Cardiac muscle cell (in vitro differentiated cells and primary cell): Measurements from ENCODE around the gene LIPG. TPM values are rescaled to one million over a fixed set of nuclear protein-coding genes. Genes with fewer than 3 reads are reported as not detected.
"Not testable (repeated sequence)": the region's sequence is repeated elsewhere in the genome, so short reads cannot be mapped to it uniquely, and the experiment has no call there.

Source experiments
- DNase-seq, 2 donors: peaks; one replicate each; pipeline versions ENCODE4 v3.0.0 to v3.0.0-alpha.2; 2010 to 2017; ENCODE audit warnings: low read depth in 1 of 2, low spot score in 1 of 2
- H3K27ac ChIP-seq: fragments of 200-600 bp; sonication (generic); 2 replicates; pipeline ENCODE4 v1.5.1; 2016
- H3K27me3 ChIP-seq: fragments of 200-600 bp; sonication (generic); 2 replicates; pipeline ENCODE4 v1.6.0; 2016; ENCODE audit warnings: control low read depth
- H3K36me3 ChIP-seq: fragments of 200-600 bp; sonication (generic); 2 replicates; pipeline ENCODE4 v1.5.1; 2016; ENCODE audit warnings: control low read depth
- H3K4me1 ChIP-seq: fragments of 200-600 bp; sonication (generic); 2 replicates; pipeline ENCODE4 v1.8.1; 2017; ENCODE audit warnings: low read depth, mild to moderate bottlenecking, mixed run types
- H3K4me3 ChIP-seq: fragments of 200-600 bp; sonication (generic); 2 replicates; pipeline ENCODE4 v1.5.1; 2016; ENCODE audit warnings: mild to moderate bottlenecking
- H3K9me3 ChIP-seq: fragments of 200-600 bp; sonication (generic); 2 replicates; pipeline ENCODE4 v1.5.1; 2017; ENCODE audit warnings: low read depth, mild to moderate bottlenecking, control low read depth
- polyA plus RNA-seq: library from polyadenylated mRNA; unstranded; fragments of >200 nt; fragmentation: Nextera tagmentation; extraction: Ambion mirVana; gene quantifications from 2 replicates; pipeline ENCODE4 v1.2.1, GENCODE V29; 2016
- total RNA-seq: library from RNA; depleted of rRNA; stranded (reverse); fragments of >200 nt; gene quantifications from 2 replicates; pipeline ENCODE4 v1.2.3, GENCODE V29; 2016
- TF ChIP-seq, protein P1 (sequence below): IDR thresholded peaks from 2 replicates; pipeline ENCODE4 v1.5.1; 2012; ENCODE audit warnings: low read depth, mild to moderate bottlenecking, low read length

LIPG gene
- total and polyA plus RNA-seq, 2 experiments from 2014 or later, result 1.5 to 2.8 TPM

DNA sequence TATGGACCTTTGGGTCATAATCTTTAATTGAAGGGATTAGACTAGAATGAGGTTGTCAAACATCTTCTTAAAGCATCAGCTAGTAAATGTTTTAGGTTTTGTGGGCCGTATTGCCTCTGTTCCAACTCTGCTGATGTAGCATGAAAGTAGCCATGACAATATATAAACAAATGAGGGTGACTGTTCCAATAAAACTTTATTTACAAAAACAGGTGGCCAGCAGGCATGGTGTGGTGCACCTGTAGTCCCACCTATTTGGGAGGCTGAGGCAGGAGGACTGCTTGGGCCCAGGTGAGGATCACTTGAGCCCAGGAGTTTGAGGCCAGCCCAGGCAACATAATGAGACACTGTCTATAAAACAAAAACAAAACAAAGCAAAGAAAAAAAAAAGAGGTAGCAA lies 18.4 kb downstream of the LIPG start:
- no peak for DNase-seq
- H3K4me1 ChIP-seq, result no peaks in the 10 kb centered on the region
- TF ChIP-seq, protein P1, sequence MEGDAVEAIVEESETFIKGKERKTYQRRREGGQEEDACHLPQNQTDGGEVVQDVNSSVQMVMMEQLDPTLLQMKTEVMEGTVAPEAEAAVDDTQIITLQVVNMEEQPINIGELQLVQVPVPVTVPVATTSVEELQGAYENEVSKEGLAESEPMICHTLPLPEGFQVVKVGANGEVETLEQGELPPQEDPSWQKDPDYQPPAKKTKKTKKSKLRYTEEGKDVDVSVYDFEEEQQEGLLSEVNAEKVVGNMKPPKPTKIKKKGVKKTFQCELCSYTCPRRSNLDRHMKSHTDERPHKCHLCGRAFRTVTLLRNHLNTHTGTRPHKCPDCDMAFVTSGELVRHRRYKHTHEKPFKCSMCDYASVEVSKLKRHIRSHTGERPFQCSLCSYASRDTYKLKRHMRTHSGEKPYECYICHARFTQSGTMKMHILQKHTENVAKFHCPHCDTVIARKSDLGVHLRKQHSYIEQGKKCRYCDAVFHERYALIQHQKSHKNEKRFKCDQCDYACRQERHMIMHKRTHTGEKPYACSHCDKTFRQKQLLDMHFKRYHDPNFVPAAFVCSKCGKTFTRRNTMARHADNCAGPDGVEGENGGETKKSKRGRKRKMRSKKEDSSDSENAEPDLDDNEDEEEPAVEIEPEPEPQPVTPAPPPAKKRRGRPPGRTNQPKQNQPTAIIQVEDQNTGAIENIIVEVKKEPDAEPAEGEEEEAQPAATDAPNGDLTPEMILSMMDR, result no peak
- H3K4me3 ChIP-seq, result no peak overlapping the region
- H3K9me3 ChIP-seq, result no peaks in the 10 kb centered on the region
- no peaks in the 10 kb centered on the region for H3K27me3 ChIP-seq
- H3K36me3 ChIP-seq, result no peaks in the 10 kb centered on the region
- no peak overlapping the region for H3K27ac ChIP-seq

DNA sequence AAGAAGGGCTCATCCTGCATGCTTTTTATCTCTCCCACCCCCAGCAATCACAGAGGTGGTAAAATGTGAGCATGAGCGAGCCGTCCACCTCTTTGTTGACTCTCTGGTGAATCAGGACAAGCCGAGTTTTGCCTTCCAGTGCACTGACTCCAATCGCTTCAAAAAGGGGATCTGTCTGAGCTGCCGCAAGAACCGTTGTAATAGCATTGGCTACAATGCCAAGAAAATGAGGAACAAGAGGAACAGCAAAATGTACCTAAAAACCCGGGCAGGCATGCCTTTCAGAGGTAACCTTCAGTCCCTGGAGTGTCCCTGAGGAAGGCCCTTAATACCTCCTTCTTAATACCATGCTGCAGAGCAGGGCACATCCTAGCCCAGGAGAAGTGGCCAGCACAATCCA lies 19.5 kb downstream of the LIPG start:
- H3K27ac ChIP-seq, result no peak overlapping the region
- no peaks in the 10 kb centered on the region for H3K9me3 ChIP-seq
- DNase-seq, result no peak
- H3K27me3 ChIP-seq, result no peaks in the 10 kb centered on the region
- TF ChIP-seq, protein P1, result no peak
- no peaks in the 10 kb centered on the region for H3K36me3 ChIP-seq
- no peak overlapping the region for H3K4me3 ChIP-seq
- no peaks in the 10 kb centered on the region for H3K4me1 ChIP-seq

DNA sequence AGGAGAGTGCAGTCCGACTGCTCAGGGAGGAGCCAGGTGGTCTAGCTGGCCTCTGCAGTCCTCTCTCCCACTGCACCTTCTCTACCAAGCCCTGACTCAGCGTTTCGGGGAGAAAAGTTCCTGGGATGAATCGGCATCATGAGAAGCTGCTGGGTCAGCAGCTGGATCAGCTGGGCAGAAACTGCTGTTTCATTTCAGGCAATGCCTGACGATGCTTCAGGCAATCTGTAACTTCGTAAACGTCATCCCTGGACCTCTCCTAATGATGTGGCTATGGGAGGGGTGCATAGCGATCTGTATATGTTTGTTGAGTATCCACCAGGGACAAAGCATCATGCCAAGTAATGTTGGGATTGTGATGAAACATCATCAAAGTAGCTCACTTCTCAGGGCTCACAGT lies 20.7 kb downstream of the LIPG start:
- TF ChIP-seq, protein P1, result no peak
- Histone ChIP-seq H3K27me3 (no peaks in the 10 kb centered on the region), H3K4me3 (no peak overlapping the region), H3K27ac (no peak overlapping the region), H3K36me3 (no peaks in the 10 kb centered on the region), H3K9me3 (no peaks in the 10 kb centered on the region), H3K4me1 (no peaks in the 10 kb centered on the region)
- DNase-seq, result peak in 1 of 2 donors; percentile 31

DNA sequence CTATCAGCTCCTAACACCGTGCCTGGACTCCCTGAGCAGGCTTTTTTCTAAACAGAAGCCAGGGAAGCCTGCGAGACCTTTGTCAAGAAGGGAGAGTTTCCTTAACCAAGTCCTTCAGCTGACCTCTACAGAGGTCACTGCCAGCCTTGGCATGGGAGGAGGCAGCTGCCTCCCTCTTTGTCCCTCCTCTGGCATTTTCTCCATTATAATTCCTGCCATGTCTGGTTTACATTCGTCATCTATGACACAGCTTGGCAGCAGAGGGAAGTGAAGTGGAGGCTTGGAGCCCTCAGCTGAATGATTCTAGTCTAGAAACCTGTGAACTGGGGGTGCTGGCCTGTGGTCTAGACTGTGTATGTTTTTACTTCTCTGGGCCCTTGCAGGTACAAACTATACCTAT lies 22.5 kb downstream of the LIPG start:
- no peaks in the 10 kb centered on the region for H3K36me3 ChIP-seq
- DNase-seq, result no peak
- H3K9me3 ChIP-seq, result no peaks in the 10 kb centered on the region
- H3K27me3 ChIP-seq, result no peaks in the 10 kb centered on the region
- H3K4me3 ChIP-seq, result no peak overlapping the region
- TF ChIP-seq, protein P1, result no peak
- no peak overlapping the region for H3K27ac ChIP-seq
- H3K4me1 ChIP-seq, result no peaks in the 10 kb centered on the region

DNA sequence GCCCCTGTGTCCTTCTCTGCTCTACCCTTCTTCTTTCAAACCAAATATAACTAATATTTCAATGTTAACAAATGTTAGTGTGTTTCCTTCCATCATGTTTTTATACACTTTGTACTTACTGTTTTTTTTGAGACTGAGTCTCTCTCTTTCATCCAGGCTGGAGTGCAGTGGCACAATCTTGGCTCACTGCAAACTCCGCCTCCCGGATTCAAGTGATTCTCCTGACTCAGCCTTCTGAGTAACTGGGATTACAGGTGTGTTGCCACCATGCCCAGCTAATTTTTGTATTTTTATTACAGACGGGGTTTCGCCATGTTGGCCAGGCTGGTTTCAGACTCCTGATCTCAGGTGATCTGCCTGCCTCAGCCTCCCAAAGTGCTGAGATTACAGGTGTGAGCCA lies 23.1 kb downstream of the LIPG start:
- not testable (repeated sequence) for DNase-seq, H3K36me3 ChIP-seq, H3K9me3 ChIP-seq

DNA sequence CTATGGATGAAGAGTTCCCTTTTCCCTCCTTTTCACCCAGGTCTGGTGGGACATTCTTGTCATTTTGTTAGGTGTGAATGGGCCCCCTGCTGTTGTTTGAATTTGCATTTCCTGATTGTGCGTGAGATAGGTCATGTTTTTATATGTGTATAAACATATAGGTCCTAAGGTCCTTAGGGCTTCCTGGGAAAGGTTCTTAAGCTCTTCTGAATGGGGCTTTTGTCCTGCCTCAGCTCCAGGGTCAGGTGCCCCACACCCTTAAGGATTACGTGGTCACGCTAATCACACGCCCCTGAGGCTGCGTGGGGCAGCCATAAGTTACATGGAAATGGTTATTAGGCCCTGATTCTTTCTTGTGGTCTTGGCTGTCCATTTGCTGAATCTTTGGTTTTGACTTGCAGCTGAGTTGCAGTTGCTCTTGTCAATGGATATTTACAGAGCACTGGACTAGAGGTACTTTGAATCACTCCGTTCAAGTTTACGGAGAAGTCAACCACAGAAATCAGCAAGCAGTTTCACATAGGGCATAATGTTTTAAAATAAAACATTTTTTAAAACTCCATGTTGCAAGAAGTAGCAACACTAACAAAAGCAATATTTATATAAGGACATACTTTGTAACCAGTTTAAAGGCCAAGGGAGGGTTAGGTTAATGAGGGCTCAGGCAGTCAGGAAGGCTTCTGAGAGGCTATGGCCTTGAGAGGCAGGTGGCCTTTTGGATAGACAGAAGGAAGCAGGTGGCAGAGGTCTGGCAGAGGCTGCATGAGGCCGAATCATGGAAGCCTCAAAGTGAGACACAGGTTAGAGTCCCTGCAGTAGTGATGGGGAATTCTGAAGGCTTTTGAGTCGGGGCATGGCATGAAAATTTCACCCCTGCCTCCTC lies 24.2 kb downstream of the LIPG start:
- H3K27ac ChIP-seq, result no peak overlapping the region
- DNase-seq, result no peak
- TF ChIP-seq, protein P1, result no peak
- no peaks in the 10 kb centered on the region for H3K4me1 ChIP-seq
- H3K27me3 ChIP-seq, result no peaks in the 10 kb centered on the region
- H3K36me3 ChIP-seq, result no peaks in the 10 kb centered on the region
- no peaks in the 10 kb centered on the region for H3K9me3 ChIP-seq
- H3K4me3 ChIP-seq, result no peak overlapping the region

More for the DNA sequence above, 23.1 kb downstream of the LIPG start:
- not testable (repeated sequence) for H3K4me3 ChIP-seq, H3K4me1 ChIP-seq, H3K27me3 ChIP-seq, H3K27ac ChIP-seq
